GM21390 (cell line): ENCODE results near the gene GNB2.
"Not testable (repeated sequence)": the region's sequence is repeated elsewhere in the genome, so short reads cannot be mapped to it uniquely, and the experiment has no call there.

ENCODE experiments used
- ATAC-seq: cut with Tn5 transposase; IDR thresholded peaks from one replicate; pipeline ENCODE4 v1.9.1; 2021; ENCODE audit not compliant: unreplicated experiment

GNB2 gene

DNA sequence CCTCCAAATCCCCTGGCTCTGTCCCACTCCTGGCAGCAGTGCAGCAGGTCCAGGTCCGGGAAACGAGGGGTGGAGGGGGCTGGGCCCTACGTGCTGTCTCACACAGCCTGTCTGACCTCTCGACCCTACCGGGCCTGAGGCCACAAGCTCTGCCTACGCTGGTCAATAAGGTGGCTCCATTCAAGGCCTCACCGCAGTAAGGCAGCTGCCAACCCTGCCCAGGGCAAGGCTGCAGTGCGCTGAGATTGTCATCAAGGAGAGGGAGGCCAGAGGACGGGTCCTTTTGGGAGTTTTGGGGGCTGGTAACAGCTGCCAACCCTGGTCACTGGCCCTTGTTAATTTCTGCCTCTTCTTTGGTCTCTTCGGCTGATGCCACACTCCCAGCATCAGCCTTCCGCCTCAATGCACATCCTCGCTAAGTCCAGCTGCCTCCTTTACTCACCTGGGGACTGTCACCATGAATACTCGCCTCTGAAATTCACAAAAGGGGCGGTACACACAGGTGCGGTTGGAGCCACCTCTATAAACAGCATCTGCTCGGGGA lies 50.3 kb downstream of the GNB2 start:
- ATAC-seq: no peak

DNA sequence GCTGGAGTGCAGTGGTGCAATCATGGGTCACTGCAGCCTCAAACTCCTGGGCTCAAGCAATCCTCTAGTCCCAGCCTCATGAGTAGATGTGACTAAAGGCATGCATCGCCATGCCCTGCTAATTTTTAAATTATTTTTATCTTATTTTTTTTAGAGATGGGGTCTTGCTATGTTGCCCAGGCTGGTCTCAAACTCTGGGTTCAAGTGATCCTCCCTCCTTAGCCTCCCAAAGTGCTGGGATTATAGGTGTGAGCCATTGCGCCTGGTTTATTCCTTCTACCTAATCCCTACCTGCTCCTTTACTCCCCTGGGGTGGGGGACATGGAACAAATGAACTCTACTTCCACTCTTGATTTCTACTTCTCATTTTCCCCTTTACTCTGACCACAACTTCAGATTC lies 50.8 kb downstream of the GNB2 start:
- ATAC-seq: not testable (repeated sequence)

DNA sequence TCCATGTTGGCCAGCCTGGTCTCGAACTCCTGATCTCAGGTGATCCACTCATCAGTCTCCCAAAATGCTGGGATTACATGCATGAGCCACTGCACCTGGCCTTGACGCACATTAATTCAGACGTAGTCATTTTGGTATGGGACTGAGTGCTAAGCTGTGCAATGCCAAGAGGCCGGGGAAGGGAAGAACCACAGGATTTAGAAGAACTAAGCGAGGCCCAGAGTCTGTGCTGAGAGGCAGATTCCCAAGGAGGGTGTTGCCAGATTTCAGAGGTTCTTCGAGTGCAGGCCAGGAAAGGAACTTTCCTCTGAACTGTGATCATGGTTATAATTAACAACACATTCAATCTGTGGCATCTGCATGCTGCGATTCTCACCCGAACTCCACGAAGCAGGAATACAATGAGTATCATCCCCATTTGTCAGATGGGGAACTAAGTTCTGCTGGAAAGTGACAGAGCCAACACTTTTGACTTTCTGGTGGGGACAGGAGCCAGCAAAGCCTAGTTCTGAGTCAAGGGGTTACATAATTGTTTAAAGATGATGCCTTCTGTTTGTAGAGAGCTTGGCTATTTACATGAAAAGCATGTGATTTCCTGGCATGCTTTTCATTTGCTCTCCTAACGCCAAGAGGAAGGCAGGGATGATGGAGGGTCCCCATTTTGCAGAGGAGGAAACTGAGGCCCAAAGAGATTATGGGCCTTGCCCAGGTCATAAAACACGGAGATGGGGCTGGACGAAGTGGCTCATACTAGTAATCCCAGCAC lies 53.6 kb downstream of the GNB2 start:
- no peak for ATAC-seq

DNA sequence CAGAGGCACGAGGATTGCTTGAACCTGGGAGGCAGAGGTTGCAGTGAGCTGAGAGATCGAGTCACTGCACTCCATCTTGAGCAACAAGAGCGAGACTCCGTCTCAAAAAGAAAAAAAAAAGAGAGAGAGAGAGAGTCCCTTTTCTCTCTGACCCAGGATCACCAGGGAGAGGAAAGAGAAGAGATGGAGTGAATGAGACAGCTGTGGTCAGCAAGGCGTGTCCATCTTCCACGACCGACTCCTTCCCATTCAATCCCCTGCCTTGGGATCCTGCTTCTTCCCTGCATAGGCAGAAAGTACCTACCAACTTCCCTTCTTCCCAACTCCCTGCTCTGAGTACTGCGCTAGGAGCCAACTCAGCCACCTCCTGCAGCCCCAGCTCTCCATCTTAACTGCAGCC lies 54.7 kb downstream of the GNB2 start:
- no peak for ATAC-seq
